Neural cell (in vitro differentiated cells): ENCODE data around the gene NRG3. TPM values are rescaled to one million over a fixed set of nuclear protein-coding genes. Genes with fewer than 3 reads are reported as not detected.

Experiments
- H2AFZ ChIP-seq: fragments of 200-600, 300-800 bp; sonication (generic), shearing (Covaris generic); 2 replicates; pipeline ENCODE4 v1.6.0; 2014; ENCODE audit warnings: low read depth, mild to moderate bottlenecking, antibody characterized with exemption, low read length, moderate library complexity
- H3F3A ChIP-seq: fragments of 200-600 bp; shearing (Covaris generic); 2 replicates; pipeline ENCODE4 v1.6.1; 2016; ENCODE audit warnings: mild to moderate bottlenecking, moderate library complexity, mixed read lengths, antibody characterized with exemption, low read length; ENCODE audit not compliant: insufficient read depth, poor library complexity, severe bottlenecking
- H3K27ac ChIP-seq: fragments of 200-600, 300-800 bp; sonication (generic), shearing (Covaris generic); 2 replicates; pipeline ENCODE4 v1.5.1; 2014; ENCODE audit warnings: mild to moderate bottlenecking, low read length, moderate library complexity
- H3K27me3 ChIP-seq: fragments of 300-800, 200-600 bp; sonication (generic), shearing (Covaris generic); 2 replicates; pipeline ENCODE4 v1.6.0; 2014; ENCODE audit warnings: mild to moderate bottlenecking, low read depth, low read length, moderate library complexity; ENCODE audit not compliant: insufficient read depth
- H3K36me3 ChIP-seq: fragments of 300-800, 200-600 bp; sonication (generic), shearing (Covaris generic); 2 replicates; pipeline ENCODE4 v1.5.1; 2014; ENCODE audit warnings: mild to moderate bottlenecking, antibody characterized with exemption, low read length, moderate library complexity; ENCODE audit not compliant: insufficient read depth
- H3K4me2 ChIP-seq: fragments of 300-800, 200-600 bp; sonication (generic), shearing (Covaris generic); 2 replicates; pipeline ENCODE4 v1.6.0; 2014; ENCODE audit warnings: mild to moderate bottlenecking, low read length
- H3K4me3 ChIP-seq: fragments of 300-800, 200-600 bp; sonication (generic), shearing (Covaris generic); 2 replicates; pipeline ENCODE4 v1.5.1; 2014; ENCODE audit warnings: mild to moderate bottlenecking, low read length, moderate library complexity
- H3K79me2 ChIP-seq: fragments of 200-600 bp; shearing (Covaris generic); replicated peaks from 2 replicates; pipeline ENCODE4 v1.6.0; 2014; ENCODE audit warnings: mild to moderate bottlenecking, low read length, moderate library complexity; ENCODE audit not compliant: insufficient read depth
- H3K9ac ChIP-seq: fragments of 300-800, 200-600 bp; sonication (generic), shearing (Covaris generic); 2 replicates; pipeline ENCODE4 v1.6.1; 2016; ENCODE audit warnings: mild to moderate bottlenecking, low read length, mixed read lengths
- H3K9me2 ChIP-seq: fragments of 200-600 bp; shearing (Covaris generic); 2 replicates; pipeline ENCODE4 v1.6.1; 2016; ENCODE audit warnings: mild to moderate bottlenecking, low read length, mixed read lengths; ENCODE audit not compliant: insufficient read depth
- H3K9me3 ChIP-seq: fragments of 200-600, 300-800 bp; sonication (generic), shearing (Covaris generic); 2 replicates; pipeline ENCODE4 v1.6.1; 2016; ENCODE audit warnings: mild to moderate bottlenecking, mixed run types, low read length, moderate library complexity, mixed read lengths
- H4K20me1 ChIP-seq: fragments of 200-600 bp; shearing (Covaris generic); 2 replicates; pipeline ENCODE4 v1.6.1; 2016; ENCODE audit warnings: mild to moderate bottlenecking, mixed run types; ENCODE audit not compliant: insufficient read depth
- CTCF ChIP-seq: fragments of 450-650 bp; IDR thresholded peaks from 2 replicates; pipeline ENCODE4 v1.5.1; 2014; ENCODE audit warnings: antibody characterized with exemption, mild to moderate bottlenecking, moderate library complexity; ENCODE audit not compliant: poor library complexity, severe bottlenecking
- EP300 ChIP-seq: fragments of 450-650 bp; conservative IDR thresholded peaks from 2 replicates; pipeline ENCODE4 v1.6.1; 2014; ENCODE audit warnings: antibody characterized with exemption, mild to moderate bottlenecking, moderate library complexity; ENCODE audit not compliant: poor library complexity, severe bottlenecking
- EZH2 ChIP-seq: fragments of 200-600, 300-800 bp; shearing (Covaris generic), sonication (generic); IDR thresholded peaks from 2 replicates; pipeline ENCODE4 v1.6.1; 2014; ENCODE audit warnings: antibody characterized with exemption, low read length, borderline replicate concordance, mild to moderate bottlenecking; ENCODE audit not compliant: insufficient read depth, poor library complexity, severe bottlenecking
- MXI1 ChIP-seq: fragments of 450-650 bp; conservative IDR thresholded peaks from 2 replicates; pipeline ENCODE4 v1.6.1; 2014; ENCODE audit warnings: antibody characterized with exemption, mild to moderate bottlenecking; ENCODE audit not compliant: poor library complexity, severe bottlenecking
- POLR2AphosphoS5 ChIP-seq: IDR thresholded peaks from 2 replicates; pipeline ENCODE4 v1.6.1; 2012
- RAD21 ChIP-seq: fragments of 450-650 bp; conservative IDR thresholded peaks from 2 replicates; pipeline ENCODE4 v1.6.1; 2014; ENCODE audit warnings: antibody characterized with exemption, mild to moderate bottlenecking, moderate library complexity
- REST ChIP-seq: IDR thresholded peaks from 2 replicates; pipeline ENCODE4 v1.6.1; 2012; ENCODE audit warnings: borderline replicate concordance
- SMC3 ChIP-seq: fragments of 450-650 bp; conservative IDR thresholded peaks from 2 replicates; pipeline ENCODE4 v1.6.1; 2014; ENCODE audit warnings: antibody characterized with exemption, mild to moderate bottlenecking, moderate library complexity; ENCODE audit not compliant: poor library complexity
- TAF1 ChIP-seq: IDR thresholded peaks from 2 replicates; pipeline ENCODE4 v1.6.1; 2012; ENCODE audit warnings: low read depth
- polyA plus RNA-seq: library from polyadenylated mRNA; depleted of rRNA; stranded (reverse); fragments of >200 nt; gene quantifications from 2 replicates; pipeline ENCODE4 v1.2.3, GENCODE V29; 2014

NRG3 gene
- polyA plus RNA-seq, 1 donor from 2014 or later = 14.0 TPM

- no peaks in the 10 kb centered on the region for H3K79me2 ChIP-seq
- H3K9me3 ChIP-seq = no peaks in the 10 kb centered on the region
- H3K27me3 ChIP-seq = no peaks in the 10 kb centered on the region
- no peak overlapping the region for H2AFZ ChIP-seq
- H3K9ac ChIP-seq = no peak overlapping the region
- no peaks in the 10 kb centered on the region for H3F3A ChIP-seq
- no peaks in the 10 kb centered on the region for H3K9me2 ChIP-seq
- H3K4me2 ChIP-seq = no peak overlapping the region
- no peaks in the 10 kb centered on the region for H3K36me3 ChIP-seq
- no peaks in the 10 kb centered on the region for H4K20me1 ChIP-seq
- H3K4me3 ChIP-seq = no peak overlapping the region
- no peak overlapping the region for H3K27ac ChIP-seq
- TF ChIP-seq EZH2 = no peak
- no peak for TF ChIP-seq POLR2AphosphoS5
- no peak for TF ChIP-seq REST
- TF ChIP-seq RAD21 = no peak
- no peak for TF ChIP-seq TAF1
- TF ChIP-seq SMC3 = no peak
- no peak for TF ChIP-seq MXI1
- TF ChIP-seq EP300 = no peak
- no peak for TF ChIP-seq CTCF
Measured at GRCh38 chr10:82643076-82643475, 768.1 kb downstream of the NRG3 start.

- no peak for TF ChIP-seq REST
- TF ChIP-seq EP300 = no peak
- no peak for TF ChIP-seq SMC3
- no peak for TF ChIP-seq POLR2AphosphoS5
- no peak for TF ChIP-seq TAF1
- TF ChIP-seq CTCF = no peak
- no peak for TF ChIP-seq EZH2
- no peak for TF ChIP-seq RAD21
- no peak for TF ChIP-seq MXI1
- H3K27me3 ChIP-seq = no peaks in the 10 kb centered on the region
- no peak overlapping the region for H2AFZ ChIP-seq
- no peaks in the 10 kb centered on the region for H3K9me2 ChIP-seq
- H4K20me1 ChIP-seq = no peaks in the 10 kb centered on the region
- H3F3A ChIP-seq = no peaks in the 10 kb centered on the region
- H3K4me3 ChIP-seq = no peak overlapping the region
- H3K4me2 ChIP-seq = no peak overlapping the region
- H3K9me3 ChIP-seq = no peaks in the 10 kb centered on the region
- H3K79me2 ChIP-seq = no peaks in the 10 kb centered on the region
- no peaks in the 10 kb centered on the region for H3K36me3 ChIP-seq
- H3K9ac ChIP-seq = no peak overlapping the region
- H3K27ac ChIP-seq = no peak overlapping the region
Measured at GRCh38 chr10:82643601-82644000, 768.6 kb downstream of the NRG3 start.
